ENCODE data around the gene KISS1R.

Gene KISS1R

DNA sequence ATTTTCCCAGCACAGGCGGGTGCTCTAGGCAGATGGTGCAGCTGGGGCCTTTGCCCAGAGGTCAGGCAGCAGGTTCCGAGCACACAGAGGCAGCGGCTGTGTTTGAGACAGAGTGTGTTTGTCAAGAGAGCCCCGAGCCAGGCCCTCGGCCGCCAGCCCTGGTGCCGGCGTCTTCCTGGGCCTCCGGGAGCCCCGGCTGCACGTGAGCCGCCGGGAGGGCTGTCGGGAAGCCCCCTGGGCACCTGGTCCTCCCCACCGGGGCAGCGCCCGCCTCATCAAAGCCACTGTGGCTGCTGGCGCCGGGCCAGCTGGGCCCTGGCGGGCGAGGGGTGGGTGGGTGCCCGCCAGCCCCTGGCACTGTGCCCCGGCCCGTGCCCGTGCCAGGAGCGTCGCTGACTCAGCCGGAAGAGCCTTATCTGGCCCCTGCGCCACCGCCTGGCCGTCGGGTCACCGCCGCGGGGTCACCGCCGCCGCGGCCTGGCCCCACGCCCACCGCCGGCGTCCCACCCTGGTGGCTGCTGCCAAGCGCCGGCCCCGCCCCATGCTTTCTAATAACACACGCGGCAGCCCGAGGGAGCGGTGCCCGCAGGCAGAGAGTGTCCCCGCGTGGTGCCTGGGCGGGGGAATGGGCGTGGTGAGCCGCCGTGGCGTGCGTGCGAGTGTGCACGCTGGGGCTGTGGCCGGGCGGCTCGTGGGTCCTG, 23.6 kb downstream of the KISS1R start:
- DNase-seq: peak; percentile 55

- no peak for DNase-seq
Measured at GRCh38 chr19:941292-942132, 24.4 kb downstream of the KISS1R start.

GRCh38 chr19:942133-942645, 25.1 kb downstream of the KISS1R start:
- DNase-seq: no peak

DNA sequence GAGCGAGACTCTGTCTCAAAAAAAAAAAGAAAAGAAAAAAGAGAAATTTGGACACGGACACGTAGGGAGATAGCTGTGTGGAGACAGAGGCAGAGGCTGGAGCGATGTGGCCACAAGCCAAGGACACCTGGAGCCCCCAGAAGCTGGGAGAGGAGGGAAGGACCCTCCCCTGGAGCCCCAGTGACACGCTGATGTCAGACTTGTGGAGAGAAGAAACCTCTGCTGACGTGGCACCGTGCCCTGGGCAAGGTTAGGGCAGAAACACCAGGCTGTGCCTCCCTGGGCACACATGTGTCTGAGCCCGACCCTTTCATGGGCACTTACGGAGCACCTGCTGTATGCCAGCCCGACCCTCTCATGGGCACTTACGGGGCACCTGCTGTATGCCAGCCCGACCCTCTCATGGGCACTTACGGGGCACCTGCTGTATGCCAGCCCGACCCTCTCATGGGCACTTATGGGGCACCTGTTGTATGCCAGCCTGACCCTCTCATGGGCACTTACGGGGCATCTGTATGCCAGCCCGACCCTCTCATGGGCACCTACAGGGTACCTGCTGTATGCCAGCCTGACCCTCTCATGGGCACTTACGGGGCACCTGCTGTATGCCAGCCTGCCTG, 26.5 kb downstream of the KISS1R start:
- DNase-seq: no peak

DNA sequence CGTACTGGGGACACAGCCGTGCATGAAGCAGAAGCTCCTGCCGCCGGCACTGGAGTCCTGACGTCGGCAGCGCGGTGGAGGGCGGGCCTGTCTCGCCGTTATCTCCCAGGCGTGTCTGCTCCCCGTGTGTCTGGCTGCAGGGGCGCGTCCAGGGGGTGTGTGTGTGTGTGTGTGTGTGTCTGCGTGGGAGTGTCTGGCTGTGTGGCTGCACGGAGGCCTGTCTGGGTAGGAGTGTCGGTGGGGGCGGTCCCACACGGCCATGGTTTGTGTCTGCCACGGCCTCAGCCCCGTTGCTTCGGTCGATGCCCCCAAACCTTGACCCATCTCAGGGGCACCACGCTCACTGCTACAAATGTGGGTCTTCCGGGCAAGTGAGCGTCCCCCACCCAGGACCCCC, 27.0 kb downstream of the KISS1R start:
- DNase-seq: no peak

- DNase-seq: no peak
Measured at GRCh38 chr19:944663-945241, 27.6 kb downstream of the KISS1R start.

DNA sequence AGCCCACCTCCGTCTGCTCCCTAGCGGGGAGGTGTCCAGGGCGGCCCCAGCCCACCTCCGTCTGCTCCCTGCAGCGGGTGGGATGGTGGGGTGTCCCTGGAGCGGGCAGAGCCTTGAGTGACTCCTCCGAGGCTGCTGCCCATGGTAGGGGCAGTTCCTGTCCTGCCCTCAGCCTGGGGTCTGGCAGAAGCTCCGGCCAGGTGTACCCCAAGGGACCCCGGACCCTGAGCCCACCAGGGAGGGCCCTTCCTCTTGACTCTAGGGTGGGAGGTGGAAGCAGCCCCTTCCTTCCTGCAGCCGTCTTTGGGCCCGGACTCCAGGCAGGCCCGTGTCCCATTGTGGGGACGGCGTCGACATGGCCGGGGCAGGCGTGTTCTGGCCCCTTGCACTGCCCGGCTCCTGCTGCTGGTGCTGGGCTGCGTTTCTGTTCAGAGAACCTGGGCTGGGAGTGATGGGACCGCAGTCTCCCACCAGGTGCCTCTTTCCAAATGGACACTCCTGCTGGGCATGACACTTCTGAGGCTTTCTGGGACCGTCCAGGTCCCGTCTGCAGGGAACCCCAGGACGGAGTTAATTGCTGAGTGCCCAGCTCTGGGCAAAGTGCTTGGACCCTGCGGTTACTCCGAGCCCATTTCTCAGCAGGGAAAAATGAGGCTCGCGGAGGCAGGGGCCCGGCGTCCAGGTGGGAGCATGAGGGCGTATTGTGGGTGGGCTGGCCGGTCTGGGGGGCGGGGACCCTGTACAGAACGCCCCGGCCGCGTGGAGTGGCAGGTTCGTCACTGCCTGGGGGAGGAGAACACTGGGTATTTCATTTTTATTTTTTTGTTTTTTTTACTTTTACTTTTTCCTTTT, 28.5 kb downstream of the KISS1R start:
- no peak for DNase-seq

- DNase-seq: no peak
Measured at GRCh38 chr19:947090-947706, 30.1 kb downstream of the KISS1R start.

DNA sequence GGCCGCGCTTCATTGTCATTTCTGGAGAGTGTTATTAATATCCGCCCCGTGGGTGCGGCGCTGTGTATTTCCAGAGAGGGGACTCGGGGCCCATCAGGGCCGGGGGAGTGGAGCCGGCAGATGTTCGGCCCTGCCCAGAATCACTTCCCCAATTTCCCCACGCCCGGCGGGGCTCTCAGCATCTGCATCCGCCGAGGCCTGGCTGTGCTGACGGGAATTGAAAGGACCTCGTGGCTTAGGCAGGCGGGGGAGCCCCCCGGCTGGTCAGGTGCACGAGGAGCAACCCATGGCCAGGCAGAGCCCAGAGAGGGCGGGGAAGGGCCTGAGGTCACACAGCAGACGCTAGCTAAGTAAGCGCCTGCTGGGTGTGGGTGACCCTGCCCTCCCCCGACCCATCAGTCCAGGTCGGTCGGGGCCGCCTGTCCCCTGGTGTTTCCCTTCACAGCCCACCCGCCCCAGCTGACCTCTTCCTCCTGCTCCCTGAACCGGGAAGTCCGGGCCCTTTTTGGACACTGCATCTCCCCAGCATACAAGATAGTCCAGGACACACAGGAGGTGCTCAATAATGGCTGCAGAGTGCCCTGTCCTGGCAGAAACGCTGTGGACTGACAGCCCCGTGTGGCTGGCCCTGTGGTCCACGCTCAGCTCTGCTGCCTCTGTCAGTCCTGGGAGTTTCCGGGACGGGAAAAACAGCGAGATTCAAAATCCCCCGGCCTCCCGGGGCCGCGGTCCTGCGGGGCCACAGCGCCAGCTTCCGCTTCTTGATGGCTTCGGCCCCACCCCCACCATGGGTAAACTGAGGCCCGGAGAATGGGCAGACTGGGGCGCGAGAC, 30.8 kb downstream of the KISS1R start:
- DNase-seq: no peak

- no peak for DNase-seq
Measured at GRCh38 chr19:948842-949496, 31.8 kb downstream of the KISS1R start.

GRCh38 chr19:950352-951066, 33.4 kb downstream of the KISS1R start:
- no peak for DNase-seq

- DNase-seq: no peak
Measured at GRCh38 chr19:952049-952679, 35.0 kb downstream of the KISS1R start.

- no peak for DNase-seq
Measured at GRCh38 chr19:952680-953444, 35.7 kb downstream of the KISS1R start.

- no peak for DNase-seq
Measured at GRCh38 chr19:953445-954271, 36.5 kb downstream of the KISS1R start.

GRCh38 chr19:954272-954671, 37.1 kb downstream of the KISS1R start:
- DNase-seq: no peak

- DNase-seq: no peak
Measured at GRCh38 chr19:954672-955494, 37.8 kb downstream of the KISS1R start.

Data from stimulated activated CD4-positive, alpha-beta T cell treated with anti-CD3 and anti-CD28 coated beads, Interleukin-1b, Interleukin-23, amount 100 ng/mL, for 48 hours (primary cell).